Fibroblast of peridontal ligament (primary cell): ENCODE data around the gene FRRS1L.
A peak's percentile ranks its signal among the peaks of the same experiment; 100 is the strongest.
"Not testable (repeated sequence)": the region's sequence is repeated elsewhere in the genome, so short reads cannot be mapped to it uniquely, and the experiment has no call there.

Experiments used
- DNase-seq: peaks from one replicate; pipeline ENCODE4 v3.0.0-alpha.2; 2010; ENCODE audit errors: extremely low read depth

The FRRS1L gene

DNA sequence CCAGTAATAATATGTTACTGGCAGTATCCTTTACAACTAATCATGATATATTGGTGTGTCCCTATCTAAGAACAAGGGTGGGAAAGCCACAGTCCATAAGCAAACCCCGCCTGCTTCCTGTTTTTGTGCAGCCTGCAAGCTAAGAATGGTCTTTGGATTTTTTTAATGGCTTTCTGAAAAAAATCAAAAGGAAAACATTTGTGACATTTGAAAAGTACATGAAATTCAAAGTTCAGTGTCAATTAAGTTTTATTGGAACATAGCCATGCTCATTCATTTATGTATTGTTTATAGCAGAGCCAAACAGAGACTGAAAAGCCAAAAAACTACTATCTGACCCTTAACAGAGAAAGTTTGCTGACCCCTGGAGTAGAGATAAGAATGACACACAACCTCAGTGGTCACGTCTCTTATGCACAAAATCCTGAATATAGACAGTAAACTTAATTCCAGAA is 34.5 kb downstream of the FRRS1L start:
- no peak for DNase-seq

DNA sequence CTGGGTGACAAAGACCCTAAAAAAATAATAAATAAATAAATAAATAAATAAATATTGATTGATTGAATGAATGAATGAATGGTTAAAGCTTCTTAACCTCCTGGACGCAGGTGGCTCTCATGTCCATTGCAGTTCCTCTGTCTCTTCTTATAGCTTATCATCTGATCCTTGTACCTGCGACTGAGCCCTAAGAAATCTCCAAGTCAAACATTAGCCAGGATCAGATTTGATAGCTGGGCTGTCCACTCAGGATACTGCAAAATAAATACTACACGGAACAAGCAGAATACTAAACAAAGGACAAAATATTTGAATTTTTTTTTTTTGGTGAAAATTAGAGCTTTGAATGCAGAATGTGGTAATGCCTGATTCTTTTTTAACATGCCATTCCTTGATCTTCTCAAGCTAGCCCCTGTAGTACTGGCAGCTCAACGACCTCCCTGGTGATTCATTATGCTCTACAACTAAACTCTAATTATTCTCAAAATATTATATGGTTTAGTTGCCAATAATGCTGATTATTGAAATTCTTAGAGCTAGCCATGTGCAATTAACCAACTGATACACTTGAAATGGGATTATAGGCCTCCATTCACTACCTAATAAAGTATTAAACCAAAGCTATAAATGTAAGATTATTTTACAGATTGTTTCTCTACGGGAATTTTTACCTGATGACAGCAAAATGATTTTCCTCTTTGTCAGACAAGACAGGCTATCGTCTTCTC is 37.4 kb downstream of the FRRS1L start:
- no peak for DNase-seq

DNA sequence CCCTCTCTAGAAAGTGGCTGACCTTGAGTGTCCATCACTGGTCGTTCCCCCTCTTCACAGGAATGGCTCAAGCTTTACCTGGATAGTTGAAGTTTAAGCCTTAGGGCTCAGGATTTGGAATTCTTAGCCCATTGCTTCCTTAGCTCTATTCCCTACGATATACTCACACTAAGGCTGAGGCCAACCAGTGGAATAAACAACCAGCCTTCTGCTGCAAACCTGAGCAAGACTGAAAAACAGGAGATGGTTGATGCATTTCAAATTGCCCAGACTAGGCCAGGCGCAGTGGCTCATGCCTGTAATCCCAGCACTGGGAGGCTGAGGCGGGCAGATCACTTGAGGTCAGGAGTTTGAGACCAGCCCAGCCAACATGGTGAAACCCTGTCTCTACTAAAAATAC is 40.4 kb downstream of the FRRS1L start:
- DNase-seq = not testable (repeated sequence)

DNA sequence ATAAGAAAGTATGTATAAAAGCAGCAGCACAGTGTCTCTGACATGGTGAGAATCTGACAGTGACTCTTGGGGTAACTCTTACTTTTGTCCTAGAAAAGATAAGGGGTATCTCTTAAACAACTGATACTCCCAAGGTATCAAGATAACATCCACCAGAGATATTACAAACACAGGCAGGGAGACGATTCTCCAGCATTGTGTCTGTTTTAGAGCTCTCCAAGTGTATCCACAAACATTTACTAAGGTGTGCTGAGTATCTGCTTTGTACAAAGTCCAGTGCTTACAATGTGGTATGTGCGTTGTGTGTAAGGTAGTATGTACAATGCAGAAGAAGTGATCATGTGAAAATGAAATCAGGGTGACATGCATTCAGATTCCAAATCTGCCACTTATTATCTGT is 42.9 kb downstream of the FRRS1L start:
- DNase-seq = no peak

DNA sequence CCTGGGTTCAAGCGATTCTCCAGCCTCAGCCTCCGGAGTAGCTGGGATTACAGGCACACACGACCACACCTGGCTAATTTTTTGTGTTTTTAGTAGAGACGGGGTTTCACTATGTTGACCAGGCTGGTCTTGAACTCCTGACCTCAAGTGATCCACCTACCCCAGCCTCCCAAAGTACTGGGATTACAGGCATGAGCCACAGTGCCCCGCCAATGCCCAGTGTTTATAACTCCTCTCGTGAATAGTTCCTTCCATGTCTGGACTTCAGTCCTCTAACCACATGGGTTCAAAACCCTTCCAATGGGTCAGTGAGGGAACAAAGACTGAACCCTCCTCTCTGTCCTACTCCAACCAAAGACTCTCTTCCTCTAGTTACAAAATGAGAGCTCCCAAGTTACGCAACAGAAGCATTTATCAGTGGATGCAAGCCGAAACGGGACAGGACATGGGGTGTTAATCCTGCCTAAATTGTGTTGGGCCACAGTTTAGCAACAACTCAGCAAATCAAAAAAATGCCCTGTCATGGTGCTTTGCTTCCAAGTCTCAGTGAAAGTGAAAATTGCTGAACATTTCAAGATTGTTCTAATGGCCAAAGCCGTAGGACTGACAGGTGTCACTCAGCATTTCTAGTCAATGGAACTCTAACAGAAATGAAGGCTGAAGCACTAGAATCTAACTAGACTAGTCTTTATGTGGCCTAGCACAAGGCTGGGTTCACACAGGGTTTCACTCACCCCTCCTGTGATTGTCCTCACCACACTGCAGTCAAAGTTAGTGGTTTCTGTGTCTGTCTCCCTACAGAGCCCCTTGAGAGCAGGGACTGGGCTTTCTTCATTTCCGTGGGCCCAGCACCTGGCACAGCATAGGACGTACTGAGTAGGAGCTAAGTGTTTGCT is 44.1 kb downstream of the FRRS1L start:
- no peak for DNase-seq

DNA sequence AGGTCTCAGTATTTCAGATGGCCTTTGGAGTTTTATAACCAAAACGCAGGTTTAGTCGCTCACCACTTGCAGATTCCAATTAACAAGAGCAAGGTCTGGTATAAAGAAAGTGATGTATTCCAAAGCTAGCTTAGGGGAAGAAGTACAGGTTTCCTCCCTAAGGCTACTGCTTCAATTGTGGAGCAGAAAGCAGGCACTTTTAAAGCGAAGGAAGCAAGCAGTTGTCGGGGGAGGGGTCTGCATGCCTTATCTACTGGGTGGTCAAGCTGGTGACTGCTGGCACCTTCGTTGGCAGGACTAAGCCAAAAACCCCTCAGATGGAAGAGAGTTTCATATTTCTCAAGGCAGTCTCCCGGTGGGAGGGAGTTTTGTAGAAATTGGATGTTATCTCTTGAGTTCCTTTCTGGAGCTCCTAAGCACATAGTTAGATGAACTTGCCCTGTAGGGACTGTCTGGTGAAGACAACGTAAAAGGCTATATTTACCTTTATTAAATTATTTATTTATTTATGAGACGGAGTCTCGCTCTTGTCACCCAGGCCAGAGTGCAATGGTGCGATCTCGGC is 45.7 kb downstream of the FRRS1L start:
- DNase-seq = no peak

DNA sequence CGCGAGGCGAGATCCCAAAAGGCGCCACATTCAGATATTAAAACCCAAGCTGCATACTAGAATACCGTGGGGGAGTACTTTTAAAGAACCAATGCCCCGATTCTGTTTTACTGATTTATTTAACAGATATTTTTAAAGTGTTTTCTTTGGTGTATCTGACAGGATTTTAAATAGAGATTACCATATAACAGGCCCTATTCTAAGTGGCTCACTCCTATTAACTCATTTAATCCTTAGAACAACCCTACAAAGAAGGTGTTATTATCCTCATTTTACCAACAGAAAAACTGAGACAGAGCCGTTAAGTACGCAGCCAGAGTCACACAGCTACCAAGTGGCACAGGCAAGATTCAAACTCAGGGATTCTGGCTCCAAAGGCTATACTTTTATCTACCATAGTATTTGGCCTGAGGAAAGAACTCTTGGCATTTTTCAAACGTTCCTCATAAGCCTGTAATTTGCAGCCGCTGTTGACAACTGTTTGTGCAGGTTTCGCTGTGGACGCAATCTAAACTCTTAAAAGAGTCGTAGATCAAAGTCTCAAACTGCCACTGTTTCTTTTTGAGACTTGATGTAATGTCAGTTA is 46.8 kb downstream of the FRRS1L start:
- no peak for DNase-seq

DNA sequence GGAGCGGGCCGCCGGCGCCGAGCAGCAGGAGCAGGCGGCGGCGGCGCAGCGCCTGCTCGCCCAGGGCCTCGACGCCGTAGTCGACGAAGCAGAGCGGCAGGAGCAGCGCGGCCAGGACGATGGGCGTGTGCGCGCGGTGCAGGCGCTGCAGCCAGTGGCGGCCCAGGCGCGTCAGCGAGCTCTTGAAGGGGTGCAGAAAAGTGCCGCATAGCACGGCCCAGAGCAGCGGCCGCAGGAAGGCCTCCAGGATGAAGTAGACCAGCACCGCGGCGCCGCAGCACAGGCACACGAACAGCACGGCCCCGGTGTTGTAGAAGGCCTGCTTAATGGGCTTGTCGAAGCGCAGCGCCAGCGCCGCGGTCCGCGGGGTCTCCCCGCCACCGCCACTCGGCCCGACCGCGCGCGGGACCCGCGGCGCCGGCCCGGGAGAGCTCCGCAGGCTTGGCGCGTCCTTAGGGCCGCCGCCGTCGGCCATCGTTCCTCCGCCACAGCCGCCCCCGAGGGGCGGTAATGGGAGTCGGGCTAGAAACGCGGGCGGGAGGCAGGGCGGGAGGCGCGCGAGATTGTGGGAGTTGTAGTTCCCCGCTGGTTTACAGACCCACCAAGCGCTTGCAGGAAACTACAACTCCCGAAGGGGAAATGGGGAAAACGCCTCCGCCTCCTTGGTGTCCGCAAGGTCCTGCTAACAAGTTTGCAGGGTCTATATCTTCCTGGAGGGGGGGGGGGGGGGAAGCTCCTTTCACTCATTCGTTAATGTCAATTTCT is 47.4 kb downstream of the FRRS1L start, which contains the start of gene TMEM245:
TMEM245 (minus strand) TSS at position 509 of the 765 bp plus-strand sequence; CDS start at position 475, 34 bp downstream.
- peak; percentile 99 for DNase-seq

DNA sequence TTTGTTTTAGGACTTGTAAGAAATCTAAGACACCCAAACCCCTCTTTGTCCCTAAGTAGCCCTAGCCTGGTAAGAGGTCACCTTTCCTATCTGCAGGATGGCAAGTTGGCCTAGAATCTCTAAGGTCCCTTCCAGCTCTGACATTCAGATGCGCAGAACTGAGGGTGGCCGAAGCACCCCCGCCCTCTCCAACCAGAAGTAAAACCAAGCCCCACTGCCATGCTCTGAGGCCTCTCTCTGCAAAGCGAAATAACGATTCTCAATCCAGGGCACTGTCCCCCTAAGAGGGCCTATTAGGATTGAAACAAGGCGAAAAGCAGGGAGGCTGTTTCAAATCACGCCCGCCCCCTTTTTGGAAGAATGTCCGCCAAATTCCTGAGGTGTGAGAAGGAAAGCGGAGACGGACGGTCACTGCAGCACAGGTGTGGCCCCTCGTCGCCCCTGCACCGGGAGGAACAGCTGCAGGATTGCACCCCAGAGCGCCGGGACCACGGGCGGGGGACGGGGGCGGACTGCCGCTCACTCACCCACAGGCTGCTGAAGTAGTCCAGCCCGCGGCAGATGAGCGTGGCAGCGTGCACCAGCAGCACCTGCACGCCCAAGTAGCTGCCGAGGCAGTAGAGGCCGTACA is 48.1 kb downstream of the FRRS1L start:
- DNase-seq = no peak

DNA sequence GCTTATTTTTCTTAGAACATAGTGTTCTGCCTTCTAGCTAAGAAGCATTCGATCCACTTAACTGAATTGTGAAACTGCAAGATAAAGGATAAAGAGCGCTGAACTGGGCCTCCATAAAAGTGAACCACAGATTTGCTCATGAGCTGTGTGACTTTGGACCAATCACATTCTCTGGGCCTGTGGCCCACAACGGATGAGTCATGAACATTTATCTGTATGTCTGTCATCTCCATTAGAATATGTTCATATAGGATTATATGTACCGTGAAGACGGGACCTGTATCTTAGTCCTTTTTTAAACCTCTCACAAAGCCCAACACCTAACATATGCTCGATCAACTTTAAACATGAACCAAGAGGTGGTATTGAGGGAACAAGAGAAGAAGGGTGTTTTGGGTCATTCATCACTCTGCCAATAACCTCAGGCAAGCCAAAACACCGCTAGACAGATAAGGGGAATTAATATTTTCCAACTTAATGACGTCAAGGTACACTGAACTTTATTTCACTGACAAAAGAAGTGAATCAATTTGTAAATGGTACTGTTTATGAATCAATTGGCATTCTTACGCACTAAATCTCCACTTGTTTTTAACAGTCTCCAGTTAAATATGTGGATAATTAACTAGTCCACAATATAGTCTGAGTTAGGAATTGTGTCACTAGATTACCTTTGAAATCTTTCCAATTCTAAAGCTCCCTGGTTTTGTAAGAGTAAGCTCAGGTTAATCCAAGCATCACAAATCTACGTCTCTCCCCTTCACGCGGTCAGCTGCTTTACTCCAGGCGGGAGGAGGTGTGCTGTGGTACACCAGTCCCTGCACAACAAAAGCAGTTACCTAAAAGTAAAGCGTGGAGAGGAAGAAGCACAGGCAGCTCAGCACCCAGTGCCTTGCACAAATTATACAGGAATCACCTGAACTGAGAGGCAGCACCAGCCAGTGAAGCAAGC is 48.9 kb downstream of the FRRS1L start:
- DNase-seq = peak; percentile 66

DNA sequence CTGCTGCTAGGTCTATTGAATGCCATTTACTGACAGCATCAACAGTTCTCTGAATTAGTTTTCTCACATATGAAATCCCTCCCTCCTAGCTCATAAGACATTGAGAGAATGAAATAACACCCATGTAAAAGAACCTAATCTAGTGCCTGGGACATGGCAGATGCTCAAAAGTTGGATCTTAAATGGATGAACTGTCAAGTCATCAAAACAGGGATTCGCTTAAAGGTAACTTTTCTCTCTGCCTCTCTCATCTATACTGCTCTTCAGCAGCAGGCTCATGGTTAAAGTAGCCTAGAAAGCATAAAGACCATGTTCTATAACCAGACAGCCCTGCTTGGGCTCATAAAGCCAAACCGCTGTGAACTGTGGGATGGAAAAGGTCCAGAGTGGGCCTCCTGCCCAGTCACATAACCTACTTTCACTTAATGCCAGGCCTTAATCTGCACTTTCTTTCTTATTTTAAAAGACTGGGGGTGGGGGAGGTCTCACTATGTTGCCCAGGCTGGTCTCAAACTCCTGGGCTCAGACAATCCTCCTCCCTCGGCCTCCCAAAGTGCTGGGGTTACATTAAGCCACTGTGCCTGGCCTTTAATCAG is 51.0 kb downstream of the FRRS1L start:
- peak; percentile 81 for DNase-seq

DNA sequence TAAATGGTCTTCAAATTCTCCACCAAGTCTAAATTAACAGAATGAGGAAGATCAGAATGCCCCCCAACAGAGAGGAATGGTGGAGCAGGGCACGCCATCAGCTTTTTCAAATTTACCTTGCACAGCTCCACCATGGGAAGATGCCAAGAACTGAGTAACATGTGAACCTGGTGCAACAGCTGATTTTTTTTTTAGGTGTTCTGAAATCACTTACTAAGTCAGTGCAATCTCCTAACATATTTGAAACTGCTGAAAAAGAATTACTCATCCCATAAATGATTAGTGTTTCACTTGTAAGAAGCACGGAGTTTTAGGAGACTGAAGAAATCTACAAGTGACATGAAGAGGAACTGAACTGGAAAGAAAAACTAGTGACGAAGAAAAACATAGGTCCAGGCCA is 52.4 kb downstream of the FRRS1L start:
- DNase-seq = peak; percentile 41

DNA sequence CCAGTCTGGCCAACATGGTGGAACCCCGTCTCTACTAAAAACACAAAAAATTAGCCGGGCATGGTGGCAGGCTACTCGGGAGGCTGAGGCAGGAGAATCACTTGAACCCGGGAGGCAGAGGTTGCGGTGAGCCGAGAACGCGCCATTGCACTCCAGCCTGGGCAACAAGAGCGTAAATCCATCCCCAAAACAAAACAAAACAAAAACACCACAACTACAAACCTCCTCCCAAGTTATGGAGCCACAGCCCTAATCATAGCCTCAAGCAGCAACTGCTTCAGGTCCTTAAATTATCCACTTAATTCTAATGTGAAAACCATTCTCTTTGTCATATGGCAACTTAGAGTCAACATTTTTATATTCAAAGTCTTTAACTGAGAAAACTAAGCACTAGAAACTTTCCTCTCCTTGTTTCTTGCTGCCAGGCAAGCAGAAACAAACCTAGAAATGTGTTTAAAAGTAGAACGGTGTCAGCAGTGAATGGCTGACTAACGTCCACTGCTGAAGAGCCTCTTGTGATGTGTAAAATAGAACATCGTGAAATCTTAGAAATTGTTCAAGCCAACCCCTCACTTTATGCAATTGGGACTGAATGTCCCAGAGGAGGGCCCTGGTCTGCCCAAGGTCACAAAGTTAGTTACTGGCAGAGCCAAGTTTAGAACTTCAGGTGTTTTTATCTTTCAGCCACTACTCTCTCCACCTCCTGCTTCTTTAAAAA is 53.0 kb downstream of the FRRS1L start:
- peak; percentile 18 for DNase-seq

DNA sequence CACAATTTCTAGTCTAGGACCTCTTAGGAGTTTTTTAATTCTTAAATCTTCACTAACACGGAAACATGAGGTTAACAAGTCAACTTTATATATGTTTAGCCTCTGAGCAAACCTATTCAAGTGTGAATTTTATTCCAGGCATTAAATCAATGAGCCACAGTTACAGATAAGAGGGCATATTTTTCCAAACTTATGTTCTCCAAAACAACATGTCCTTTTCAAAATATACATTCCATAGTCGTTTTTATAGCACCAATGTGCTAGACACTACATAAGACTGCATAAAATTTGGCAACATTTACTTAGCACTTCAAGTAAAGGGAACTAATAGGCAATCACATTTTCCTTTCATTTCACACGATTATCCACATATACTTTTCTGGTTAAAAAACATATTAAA is 53.8 kb downstream of the FRRS1L start:
- no peak for DNase-seq

DNA sequence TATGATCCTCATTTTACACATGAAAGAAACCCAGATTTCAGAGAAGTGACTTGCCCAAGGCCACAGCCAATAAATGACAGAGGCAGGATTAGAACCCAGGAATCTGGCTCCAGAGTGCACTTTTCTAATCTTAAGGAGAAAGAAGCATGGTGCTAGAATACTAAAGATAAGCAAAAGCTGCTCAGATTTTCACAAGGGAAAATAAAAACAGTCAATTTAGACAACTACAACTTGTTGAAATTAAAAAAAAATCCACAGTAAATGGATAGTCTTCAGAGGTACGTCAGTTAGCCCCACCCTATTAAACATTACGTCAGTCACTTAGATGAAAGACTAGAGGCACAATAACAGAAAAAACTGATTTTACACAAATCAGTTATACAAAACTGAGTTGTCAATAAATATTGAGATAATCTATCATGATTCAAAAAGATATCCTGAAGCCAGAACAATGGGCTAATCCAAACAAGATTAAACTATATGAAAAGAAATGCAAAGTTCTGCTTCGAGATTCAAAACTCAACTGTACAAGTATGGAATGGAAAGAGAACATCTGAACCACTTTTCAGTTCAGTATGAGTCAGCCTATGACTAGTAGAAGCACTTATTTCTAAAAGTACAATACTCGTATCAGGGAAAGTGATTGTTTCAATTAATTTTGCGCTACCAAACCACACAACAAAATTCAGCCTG is 56.6 kb downstream of the FRRS1L start:
- peak; percentile 74 for DNase-seq

DNA sequence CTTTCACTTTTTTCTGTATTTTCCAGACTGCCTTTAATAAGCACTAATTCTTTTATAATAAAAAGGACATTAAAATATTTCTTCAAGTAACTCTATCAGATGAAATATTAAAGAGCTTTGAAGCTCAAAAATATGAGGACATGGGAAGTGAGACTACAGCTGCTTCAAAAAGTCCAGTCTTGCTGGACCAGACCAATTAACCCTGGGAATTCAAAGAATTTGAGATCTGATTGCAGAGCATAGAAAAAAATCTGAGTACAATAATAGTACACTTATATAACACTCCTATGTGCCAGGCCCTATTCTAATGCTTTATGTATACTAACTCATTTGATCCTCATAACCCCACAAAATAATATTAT is 57.1 kb downstream of the FRRS1L start:
- peak; percentile 48 for DNase-seq

DNA sequence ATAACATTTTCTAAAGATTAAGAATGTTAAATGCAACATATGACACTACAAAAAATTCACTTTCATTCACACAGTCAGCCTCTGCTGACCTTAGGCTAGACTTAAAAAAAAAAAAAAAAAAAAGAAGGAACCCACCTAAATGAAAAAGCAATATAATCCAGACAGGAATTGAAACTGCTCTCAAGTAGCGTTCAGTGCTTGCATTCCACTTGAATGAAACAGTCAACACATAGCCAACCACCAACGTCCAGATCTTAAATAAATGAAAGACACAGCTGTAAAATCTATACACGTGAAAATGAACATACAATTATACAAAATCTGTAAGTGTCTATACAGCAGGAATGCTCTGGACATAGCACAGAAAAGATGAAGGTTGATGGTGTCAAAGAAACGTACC is 58.7 kb downstream of the FRRS1L start:
- DNase-seq = peak; percentile 60
